HUES6 (cell line): ENCODE measurements around the gene TXN2.
"Not testable (repeated sequence)": the region's sequence is repeated elsewhere in the genome, so short reads cannot be mapped to it uniquely, and the experiment has no call there.

Experiments used
- H3K27ac ChIP-seq: 2 replicates; pipeline ENCODE4 v1.7.0; 2013; ENCODE audit warnings: low read depth, mild to moderate bottlenecking, low read length, inconsistent platforms
- H3K27me3 ChIP-seq: 2 replicates; pipeline ENCODE4 v1.6.1; 2013; ENCODE audit warnings: low read length; ENCODE audit not compliant: control insufficient read depth, insufficient read depth
- H3K36me3 ChIP-seq: 2 replicates; pipeline ENCODE4 v1.6.1; 2013; ENCODE audit warnings: low read length; ENCODE audit not compliant: control insufficient read depth, insufficient read depth
- H3K4me1 ChIP-seq: 2 replicates; pipeline ENCODE4 v1.6.1; 2013; ENCODE audit warnings: low read length; ENCODE audit not compliant: control insufficient read depth, insufficient read depth
- H3K4me3 ChIP-seq: 2 replicates; pipeline ENCODE4 v1.5.1; 2013; ENCODE audit warnings: low read depth, low read length
- H3K9ac ChIP-seq: one replicate; pipeline ENCODE4 v1.6.1; 2013; ENCODE audit warnings: mild to moderate bottlenecking, low read length
- H3K9me3 ChIP-seq: 2 replicates; pipeline ENCODE4 v1.6.1; 2013; ENCODE audit warnings: low read depth, low read length; ENCODE audit not compliant: control insufficient read depth, insufficient read depth

TXN2 gene, protein sequence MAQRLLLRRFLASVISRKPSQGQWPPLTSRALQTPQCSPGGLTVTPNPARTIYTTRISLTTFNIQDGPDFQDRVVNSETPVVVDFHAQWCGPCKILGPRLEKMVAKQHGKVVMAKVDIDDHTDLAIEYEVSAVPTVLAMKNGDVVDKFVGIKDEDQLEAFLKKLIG

DNA sequence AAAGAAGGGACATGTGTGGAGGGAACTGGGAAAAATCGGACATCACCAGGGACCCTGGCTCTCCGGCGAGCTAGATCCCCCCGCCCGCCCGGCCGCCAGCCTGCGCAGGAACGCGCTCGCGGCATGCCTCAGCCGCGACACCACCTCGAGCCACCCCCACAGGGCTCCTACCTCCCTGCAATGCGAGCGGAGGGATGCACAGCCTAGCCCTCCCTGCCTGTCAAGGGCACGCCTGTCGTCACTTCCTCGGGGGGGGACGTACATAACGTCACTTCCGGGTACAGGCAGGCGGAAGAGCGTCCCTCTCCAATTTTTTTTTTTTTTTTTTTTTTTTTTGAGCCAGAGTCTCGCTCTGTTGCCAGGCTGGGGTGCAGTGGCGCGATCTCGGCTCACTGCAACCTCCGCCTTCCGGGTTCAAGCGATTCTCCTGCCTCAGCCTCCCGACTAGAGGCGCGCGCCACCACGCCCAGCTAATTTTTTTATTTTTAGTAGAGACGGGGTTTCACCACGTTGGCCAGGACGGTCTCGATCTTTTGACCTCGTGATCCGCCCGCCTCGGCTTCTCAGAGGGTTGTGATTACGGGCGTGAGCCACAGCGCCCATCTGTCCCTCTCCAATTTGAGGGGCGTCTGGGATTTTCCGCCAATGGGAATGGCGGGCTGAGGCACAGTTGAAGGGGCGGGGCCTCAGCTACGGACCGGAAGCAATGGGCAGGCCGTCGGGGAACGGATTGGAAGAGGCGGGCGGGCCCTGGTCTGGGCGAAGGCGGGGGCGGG is at the start of gene TXN2:
TSS of gene TXN2 (minus strand) at position 248 of the 776 bp plus-strand sequence. CDS start 803 bp downstream, outside the sequence.
- Histone ChIP-seq H3K9ac (peak within 1 kb of the TSS; percentile 93), H3K27ac (peak within 1 kb of the TSS; percentile 88), H3K9me3 (no peaks in the 10 kb centered on the region), H3K4me3 (peak within 1 kb of the TSS; percentile 85), H3K4me1 (peaks cover 5% of the 10 kb centered on the region; the same call in 1 of the 2 replicates), H3K36me3 (peaks cover 12% of the 10 kb centered on the region), H3K27me3 (no peaks in the 10 kb centered on the region)

DNA sequence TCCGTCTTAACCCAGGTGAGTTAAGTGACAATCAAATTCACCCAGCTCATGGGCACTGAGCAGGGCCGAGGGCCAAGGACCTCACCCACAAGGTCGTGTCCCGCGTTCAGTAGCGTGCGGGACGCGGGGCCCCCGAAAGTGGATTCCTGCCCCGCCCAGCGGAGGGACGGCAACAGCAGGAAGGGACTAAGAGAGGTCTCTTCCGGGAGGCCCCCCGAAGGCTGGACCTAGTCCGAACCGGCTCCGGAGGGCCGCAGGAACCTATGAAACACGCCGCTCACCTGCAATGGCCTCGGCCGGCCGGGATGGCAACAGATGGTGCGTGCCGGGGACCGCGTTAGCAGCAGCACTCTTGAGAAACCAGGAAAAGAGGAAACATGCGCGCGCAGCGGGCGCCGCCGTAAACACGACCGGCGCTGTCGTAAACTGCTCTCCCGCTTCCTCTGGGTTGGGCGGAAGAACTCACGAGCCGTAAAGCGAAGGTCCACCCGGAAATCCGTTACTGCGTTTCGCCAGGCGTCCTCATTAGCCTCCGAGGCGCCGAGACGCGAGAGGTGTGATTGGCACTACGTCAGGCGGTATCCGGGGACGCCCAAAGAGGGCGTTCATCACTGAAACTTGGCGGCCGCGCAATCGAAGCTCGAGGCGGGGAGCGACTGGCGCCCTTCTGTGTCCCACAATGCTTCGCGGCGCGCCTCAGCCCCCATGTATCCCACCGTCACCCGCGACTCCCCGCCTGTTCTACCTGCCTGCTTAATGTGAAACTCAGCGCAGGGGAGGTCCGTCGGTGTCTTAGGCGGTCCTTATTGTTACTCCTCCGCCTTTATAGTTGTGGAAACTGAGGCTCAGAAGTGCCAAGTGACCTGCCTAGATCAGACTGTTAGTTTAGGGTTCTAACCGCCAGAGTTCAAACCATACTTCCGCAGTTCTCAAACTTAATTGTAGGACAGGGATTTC is 47.6 kb upstream of the TXN2 start, which contains the start of gene EIF3D:
TSS of gene EIF3D (minus strand) at position 372 of the 957 bp plus-strand sequence. CDS start 3,045 bp downstream, outside the sequence.
- Histone ChIP-seq H3K36me3 (peaks cover 33% of the 10 kb centered on the region), H3K4me1 (peaks cover 10% of the 10 kb centered on the region), H3K27ac (peak within 1 kb of the TSS; percentile 92), H3K4me3 (peak within 1 kb of the TSS; percentile 81), H3K27me3 (no peaks in the 10 kb centered on the region), H3K9ac (peak within 1 kb of the TSS; percentile 96), H3K9me3 (0 out of 2 replicates have a peak, but pooled peaks cover 3% of the 10 kb centered on the region)

DNA sequence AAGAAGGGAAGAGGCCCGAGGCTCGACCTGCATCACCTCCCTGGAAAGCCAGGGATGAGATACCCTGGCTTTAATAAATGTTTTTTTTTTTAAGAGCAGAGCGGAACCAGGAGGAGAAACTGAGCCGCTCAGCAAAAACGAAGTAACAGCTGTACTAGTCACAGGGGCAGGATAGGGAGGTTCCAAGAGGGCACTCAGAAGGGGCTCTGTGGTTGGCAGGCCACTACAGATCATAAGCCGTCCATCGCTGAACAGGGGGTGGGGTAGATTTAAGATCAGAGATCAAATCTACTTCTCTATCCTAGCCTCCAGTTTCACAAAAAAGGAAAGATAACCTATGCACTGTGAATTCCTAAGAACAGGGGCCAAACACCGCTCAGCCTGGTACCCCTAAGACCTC is 46.9 kb upstream of the TXN2 start:
- H3K9me3 ChIP-seq = no peaks in the 10 kb centered on the region
- peaks cover 10% of the 10 kb centered on the region for H3K4me1 ChIP-seq
- H3K9ac ChIP-seq = peak overlapping the region; percentile 96
- peaks cover 40% of the 10 kb centered on the region for H3K36me3 ChIP-seq
- H3K27me3 ChIP-seq = no peaks in the 10 kb centered on the region
- H3K4me3 ChIP-seq = peak overlapping the region; percentile 81
- peak overlapping the region; percentile 92 for H3K27ac ChIP-seq

DNA sequence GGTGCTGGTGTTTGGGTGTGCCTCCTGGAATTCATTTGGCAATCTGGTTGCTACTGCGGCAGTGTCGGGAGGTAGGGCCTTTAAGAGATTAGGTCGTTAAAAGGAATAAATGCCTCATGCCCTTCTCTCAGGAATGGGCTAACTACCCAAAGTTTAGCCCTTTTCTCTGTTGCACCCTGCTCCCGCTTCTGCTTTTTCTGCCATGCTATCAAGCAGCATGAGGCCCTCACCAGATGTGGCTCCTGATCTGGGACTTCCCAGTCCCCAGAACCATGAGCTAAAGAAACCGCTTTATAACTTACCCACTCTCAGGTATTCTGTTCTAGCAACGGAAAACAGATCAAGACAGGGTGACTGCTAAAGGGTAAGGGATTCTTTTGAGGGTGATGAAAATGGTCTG is 41.2 kb upstream of the TXN2 start:
- H3K4me3 ChIP-seq = no peak overlapping the region
- H3K9ac ChIP-seq = no peak overlapping the region
- no peaks in the 10 kb centered on the region for H3K4me1 ChIP-seq
- H3K36me3 ChIP-seq = peaks cover 97% of the 10 kb centered on the region
- H3K27ac ChIP-seq = no peak overlapping the region
- H3K9me3 ChIP-seq = no peaks in the 10 kb centered on the region
- no peaks in the 10 kb centered on the region for H3K27me3 ChIP-seq

DNA sequence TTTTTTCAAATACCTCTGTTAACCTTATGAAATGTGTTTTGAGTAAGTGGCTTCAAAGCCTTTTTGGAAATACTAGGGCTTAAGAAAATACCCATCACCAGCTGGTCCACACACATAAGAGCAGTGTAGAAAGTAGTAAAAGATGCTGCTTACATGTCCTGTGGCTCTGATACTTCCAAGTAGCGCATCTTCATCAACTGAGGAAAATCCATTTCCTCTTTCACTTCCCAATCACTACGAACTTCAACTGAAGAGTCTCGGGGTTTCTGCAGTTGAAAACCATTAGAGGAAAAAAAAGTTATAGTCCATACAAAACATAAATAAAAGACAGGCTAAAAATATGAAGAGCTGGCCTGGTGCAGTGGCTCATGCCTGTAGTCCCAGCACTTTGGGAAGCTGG is 39.0 kb upstream of the TXN2 start:
- H3K36me3 ChIP-seq = peaks cover 100% of the 10 kb centered on the region
- no peaks in the 10 kb centered on the region for H3K9me3 ChIP-seq
- no peak overlapping the region for H3K4me3 ChIP-seq
- H3K27ac ChIP-seq = no peak overlapping the region
- H3K27me3 ChIP-seq = no peaks in the 10 kb centered on the region
- H3K4me1 ChIP-seq = no peaks in the 10 kb centered on the region
- H3K9ac ChIP-seq = no peak overlapping the region

DNA sequence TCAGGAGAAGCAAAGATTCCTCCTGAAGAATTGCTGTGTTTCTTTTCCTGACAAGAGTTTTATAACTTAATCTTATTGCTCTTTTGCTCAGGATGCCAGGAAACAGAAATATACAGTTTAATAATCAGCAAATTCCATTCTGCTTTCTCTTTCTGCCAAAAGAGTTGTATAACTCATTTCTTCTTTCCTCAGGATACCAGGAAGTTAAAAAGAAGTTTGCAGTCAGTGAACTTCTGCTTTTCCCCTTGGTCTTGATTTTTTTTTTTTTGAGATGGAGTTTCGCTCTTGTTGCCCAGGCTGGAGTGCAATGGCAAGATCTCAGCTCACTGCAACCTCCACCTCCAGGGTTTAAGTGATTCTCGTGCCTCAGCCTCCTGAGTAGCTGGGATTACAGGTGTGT is 38.5 kb upstream of the TXN2 start:
- H3K9ac ChIP-seq, H3K9me3 ChIP-seq, H3K27ac ChIP-seq, H3K4me3 ChIP-seq, H3K4me1 ChIP-seq, H3K27me3 ChIP-seq: not testable (repeated sequence)
- peaks cover 98% of the 10 kb centered on the region for H3K36me3 ChIP-seq

DNA sequence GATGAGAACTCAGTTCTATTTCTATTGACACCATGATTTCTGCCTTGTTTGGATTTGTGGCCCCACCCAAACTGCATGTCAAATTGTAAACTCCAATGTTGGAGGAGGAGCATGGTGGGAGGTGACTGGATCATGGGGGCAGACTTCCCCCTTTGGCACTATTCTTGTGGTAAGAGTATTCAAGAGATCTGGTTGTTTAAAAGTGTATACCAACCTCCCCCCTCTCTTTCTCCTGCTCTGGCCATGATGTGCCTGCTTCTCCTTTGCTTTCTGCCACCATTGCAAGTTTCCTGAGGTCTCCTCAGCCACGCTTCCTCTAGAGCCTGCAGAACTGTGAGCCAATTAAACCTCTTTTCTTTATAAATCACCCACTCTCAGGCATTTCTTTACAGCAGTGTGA is 33.3 kb upstream of the TXN2 start:
- Histone ChIP-seq H3K4me1 (no peaks in the 10 kb centered on the region), H3K9ac (no peak overlapping the region), H3K27me3 (no peaks in the 10 kb centered on the region), H3K4me3 (no peak overlapping the region), H3K36me3 (peaks cover 94% of the 10 kb centered on the region), H3K27ac (no peak overlapping the region), H3K9me3 (no peaks in the 10 kb centered on the region)

DNA sequence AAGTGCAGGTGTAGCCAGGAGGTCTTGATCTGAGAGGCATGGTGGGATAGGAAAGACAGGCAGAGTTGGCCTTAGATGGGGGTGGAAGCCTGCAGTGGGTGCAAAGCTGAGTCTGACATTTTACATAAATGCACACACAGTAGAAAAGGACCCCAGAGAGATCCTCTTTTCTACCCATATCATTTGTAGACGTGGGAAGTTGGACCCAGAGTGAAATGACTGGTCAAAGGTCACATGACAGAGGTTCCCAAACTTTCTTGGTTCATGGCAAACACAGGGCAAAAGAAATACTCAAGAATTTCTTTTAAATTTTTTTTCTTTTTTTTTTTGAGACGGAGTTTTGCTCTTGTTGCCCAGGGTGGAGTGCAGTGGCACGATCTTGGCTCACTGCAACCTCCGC is 31.6 kb upstream of the TXN2 start:
- Histone ChIP-seq H3K4me3 (no peak overlapping the region), H3K36me3 (peaks cover 78% of the 10 kb centered on the region), H3K9me3 (no peaks in the 10 kb centered on the region), H3K27me3 (no peaks in the 10 kb centered on the region), H3K9ac (no peak overlapping the region), H3K4me1 (no peaks in the 10 kb centered on the region), H3K27ac (no peak overlapping the region)

DNA sequence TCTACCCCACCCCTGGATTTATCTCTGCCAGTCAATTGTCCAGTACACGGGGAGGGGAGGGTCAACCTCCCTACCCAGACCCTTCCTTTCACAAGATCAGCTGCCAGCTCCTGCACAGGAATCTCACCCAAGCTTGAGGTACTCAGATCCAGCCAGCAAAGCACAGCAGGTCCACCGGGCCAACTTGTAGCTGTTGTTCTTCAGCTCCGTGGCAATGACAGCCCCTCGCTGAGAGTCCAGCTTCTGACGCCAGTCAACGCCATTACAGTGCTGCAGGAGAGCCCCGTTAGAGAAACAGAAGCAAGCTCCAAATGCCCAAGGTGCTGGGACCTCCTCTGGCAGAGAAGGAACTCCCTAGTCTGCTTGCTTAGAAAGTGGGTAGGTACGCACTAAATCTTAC is 30.9 kb upstream of the TXN2 start:
- H3K4me3 ChIP-seq = no peak overlapping the region

DNA sequence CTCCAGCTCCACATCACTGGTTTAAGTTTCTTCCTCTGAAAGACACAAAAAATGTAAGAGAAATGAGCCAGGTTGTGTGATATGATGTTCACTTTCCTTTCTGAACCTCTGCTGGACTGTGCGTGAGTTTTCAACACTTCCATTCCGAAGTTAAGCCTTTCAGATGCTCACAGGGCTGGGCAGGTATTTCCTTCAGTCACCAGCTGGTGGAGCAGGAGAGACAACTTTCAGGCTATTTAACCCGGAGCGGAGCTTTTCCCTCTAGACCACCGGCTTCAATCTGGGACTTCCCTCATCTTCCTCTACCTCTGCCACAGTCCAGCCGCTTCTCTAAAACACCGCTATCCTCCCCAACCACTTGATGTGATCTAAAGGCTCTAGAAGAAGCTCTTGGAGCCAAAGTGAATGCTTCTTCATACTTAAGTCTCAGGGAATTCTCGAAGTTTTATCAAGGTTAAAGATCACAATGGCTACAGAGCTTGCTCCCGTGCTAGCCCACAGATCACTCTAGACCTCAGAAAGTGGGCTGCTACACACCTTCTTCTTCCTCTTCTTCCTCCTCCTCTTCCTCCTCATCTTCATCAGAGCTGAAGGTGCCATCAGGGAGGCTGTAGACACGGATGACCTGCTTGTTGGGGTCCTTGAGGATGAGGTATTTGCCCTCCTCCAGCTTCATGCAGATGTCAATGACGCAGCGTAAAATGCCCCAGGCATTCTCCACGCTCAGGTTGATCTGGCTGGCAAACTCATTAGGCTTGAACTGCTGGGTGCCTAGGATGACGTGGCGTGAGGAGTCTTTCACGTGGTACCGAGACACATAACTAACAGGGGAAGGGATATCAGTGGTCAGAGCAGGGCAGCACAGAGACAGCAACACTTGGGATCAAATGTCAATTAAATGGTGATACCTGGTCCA is 29.8 kb upstream of the TXN2 start:
- Histone ChIP-seq H3K4me1 (peaks cover 6% of the 10 kb centered on the region; the same call in 1 of the 2 replicates), H3K9me3 (no peaks in the 10 kb centered on the region), H3K27me3 (peaks cover 6% of the 10 kb centered on the region), H3K27ac (no peak overlapping the region), H3K36me3 (peaks cover 60% of the 10 kb centered on the region), H3K9ac (no peak overlapping the region), H3K4me3 (no peak overlapping the region)

More for the DNA sequence above, 30.9 kb upstream of the TXN2 start:
- Histone ChIP-seq H3K27ac (no peak overlapping the region), H3K9me3 (no peaks in the 10 kb centered on the region), H3K4me1 (peaks cover 2% of the 10 kb centered on the region; the same call in 1 of the 2 replicates), H3K27me3 (peaks cover 5% of the 10 kb centered on the region), H3K36me3 (peaks cover 71% of the 10 kb centered on the region), H3K9ac (no peak overlapping the region)
